GM21619 (cell line): Measurements from ENCODE around the gene GID4.
A peak's percentile ranks its signal among the peaks of the same experiment; 100 is the strongest.

Experiments
- ATAC-seq: cut with Tn5 transposase; IDR thresholded peaks from one replicate; pipeline ENCODE4 v1.9.1; 2021; ENCODE audit not compliant: unreplicated experiment

The GID4 gene

DNA sequence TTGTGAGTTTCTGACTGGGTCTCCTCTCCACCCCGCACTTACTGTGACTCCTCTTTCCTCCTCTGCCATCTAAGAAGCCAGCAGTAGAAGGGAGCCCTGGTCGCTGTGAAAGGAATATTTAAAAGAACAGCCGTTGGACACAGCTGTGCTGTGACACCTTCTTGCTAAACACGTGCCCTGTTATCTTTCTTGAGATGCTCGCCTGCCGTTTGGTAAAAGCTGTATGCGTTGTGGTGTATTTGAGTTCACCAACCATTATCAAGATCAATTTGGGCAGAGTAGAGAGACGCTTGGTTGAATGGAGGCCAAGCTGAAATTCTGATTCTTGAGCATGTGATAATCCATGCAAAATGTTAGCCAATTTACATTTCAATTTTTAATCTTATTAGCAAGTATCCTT lies 3.8 kb downstream of the GID4 start:
- ATAC-seq = no peak

GRCh38 chr17:18043491-18043890 lies 4.3 kb downstream of the GID4 start:
- no peak for ATAC-seq

GRCh38 chr17:18044609-18045008 lies 5.4 kb downstream of the GID4 start:
- ATAC-seq = no peak

DNA sequence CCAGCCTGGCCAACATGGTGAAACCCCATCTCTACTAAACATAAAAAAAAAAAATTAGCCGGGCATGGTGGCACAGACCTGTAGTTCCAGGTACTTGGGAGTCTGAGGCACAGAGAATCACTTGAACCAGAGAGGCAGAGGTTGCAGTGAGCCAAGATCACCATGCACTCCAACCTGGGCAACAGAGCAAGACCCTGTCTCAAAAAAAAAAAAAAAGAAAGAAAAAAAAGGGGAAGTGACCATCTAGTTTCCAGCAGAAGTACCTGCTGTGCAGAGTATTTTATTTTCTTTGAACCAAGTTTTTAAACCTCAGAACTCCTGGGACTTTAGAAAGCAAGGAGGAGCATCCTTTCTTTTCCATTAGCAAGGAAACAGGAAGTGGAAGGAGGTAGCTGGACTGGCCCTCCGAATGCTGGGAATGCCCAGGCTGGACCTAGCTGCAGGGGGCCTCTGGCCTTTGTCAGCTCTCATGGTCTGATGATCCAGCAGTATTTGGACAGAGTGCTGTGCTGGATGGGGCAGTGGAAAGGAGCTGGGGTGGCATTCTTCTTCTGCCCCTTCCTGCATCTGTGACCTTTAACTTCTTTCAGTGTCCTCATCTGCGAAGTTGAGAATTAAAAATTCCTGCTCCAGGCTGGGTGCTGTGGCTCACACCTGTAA lies 6.6 kb downstream of the GID4 start:
- ATAC-seq = no peak

- no peak for ATAC-seq
These were observed 16.4 kb downstream of the GID4 start for GRCh38 chr17:18055597-18055996.

GRCh38 chr17:18056214-18056613 lies 17.0 kb downstream of the GID4 start:
- ATAC-seq = no peak

DNA sequence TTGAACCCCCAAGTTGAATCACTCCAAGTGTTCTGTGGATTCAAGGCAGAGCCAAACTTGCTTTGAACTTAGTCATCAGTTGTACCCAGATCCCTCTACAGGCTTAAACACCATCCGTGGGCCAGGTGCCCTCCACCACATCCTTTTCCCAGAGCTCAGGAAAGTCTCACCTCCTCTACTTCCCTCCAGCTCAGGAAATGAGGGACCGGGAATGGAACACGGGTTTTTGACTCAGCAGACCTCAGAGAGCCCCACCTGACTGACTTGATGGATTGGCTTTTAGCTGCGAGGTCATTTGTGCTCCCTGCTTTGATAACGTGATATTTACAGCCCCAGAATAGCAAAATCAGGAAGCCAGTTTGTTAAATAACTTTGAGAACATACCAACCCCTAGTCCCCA lies 20.1 kb downstream of the GID4 start:
- ATAC-seq = no peak

GRCh38 chr17:18064053-18064452 lies 24.8 kb downstream of the GID4 start:
- ATAC-seq = no peak

DNA sequence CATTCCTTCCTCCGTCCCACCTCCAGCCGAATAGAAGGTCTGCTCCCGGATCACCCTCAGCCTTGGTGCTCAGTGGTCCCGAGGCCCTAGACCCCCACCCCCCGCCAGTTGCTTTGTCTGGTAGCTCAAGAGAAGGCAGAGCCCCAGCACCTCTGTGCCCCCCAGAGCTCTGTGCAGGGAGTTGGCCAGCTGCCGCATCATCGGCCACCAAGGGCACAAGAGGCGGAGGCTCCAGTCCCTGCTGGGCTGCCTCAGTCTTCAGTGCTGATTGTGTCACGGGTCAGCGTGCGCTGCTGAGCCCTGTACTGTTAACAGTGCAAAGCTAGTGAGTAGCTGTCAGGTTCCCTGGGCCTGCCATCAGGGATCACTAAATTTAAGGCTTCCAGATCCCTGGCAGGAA lies 26.3 kb downstream of the GID4 start:
- ATAC-seq = no peak

DNA sequence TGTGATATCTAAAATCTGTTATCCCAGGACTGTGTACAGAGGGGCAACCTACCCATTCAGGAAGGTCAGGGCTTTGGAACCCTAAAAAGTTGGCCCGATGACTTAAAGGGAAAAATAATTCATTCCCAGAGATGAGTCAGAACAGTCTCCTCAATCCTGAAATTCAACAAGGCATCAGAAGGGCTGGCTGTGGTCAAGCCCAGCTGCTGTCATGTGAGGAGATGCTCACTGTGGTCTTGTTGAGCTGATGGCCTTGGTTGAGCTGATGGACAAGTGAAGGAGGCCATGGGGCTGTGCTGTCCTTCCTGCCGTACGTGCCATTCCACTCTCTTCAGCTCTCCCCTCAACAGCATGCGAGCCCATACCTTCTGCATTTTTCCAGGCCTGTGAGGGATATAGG lies 27.7 kb downstream of the GID4 start:
- no peak for ATAC-seq

- no peak for ATAC-seq
These were observed 29.9 kb downstream of the GID4 start for GRCh38 chr17:18069101-18069500.

DNA sequence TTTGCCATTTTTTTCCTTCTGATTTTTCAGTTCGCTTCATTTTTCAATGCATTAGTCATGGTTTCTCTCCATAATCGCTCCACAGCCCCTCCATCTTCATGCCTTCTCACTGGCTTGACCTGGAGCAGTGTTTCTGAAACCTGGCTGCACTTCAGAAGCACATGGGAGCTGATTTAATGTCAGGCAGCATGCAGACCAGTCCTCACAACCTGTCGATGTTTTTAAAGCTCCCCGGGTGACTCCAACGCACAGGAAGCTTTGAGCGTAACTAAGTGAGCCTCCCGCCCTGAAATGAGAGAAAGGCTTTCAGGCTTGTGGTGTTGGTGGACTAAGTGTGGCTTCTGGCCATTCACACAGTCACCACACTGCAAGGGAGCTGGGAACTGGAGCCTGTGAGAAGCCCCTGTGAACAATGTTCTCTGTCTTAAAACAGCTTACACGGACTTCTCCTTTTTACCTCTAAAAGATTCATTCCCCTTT lies 31.7 kb downstream of the GID4 start:
- ATAC-seq = no peak

DNA sequence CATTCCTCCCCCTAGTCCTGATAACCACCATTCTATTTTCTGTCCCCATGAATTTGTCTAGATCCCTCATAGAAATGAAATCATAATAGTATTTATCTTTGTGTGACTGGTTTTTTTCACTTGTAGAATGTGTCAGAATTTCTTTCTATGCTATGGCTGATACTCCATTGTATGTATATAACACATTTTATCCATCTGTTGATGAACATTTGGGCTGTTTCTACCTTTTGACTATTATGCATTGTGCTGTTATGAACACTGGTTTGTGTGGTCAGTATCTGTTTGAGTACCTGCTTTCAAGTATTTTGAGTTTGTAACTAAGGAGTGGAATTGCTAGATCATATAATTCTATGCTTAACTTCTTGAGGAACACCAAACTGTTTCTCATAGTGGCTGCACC lies 32.5 kb downstream of the GID4 start:
- ATAC-seq = no peak

GRCh38 chr17:18074566-18075272 lies 35.5 kb downstream of the GID4 start:
- ATAC-seq = no peak

DNA sequence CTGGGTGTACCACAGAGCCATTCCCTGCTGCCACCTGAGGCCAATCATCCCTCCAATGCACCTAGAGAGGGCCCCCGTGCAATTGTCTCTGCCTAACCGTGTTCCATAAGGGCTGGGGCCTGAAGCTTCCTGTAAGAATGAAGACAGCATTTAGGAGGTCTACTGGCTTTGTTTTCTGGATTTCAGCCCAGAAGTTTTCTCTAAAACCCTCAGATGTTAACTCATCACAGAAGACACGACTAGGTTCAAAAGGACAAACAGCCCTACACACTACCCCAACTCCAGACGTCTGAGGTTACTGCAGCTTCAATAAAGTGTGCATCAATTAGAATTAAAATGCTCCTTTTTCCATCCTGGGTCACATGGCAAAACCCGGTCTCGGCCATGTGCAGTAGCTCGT lies 37.7 kb downstream of the GID4 start:
- ATAC-seq = no peak

DNA sequence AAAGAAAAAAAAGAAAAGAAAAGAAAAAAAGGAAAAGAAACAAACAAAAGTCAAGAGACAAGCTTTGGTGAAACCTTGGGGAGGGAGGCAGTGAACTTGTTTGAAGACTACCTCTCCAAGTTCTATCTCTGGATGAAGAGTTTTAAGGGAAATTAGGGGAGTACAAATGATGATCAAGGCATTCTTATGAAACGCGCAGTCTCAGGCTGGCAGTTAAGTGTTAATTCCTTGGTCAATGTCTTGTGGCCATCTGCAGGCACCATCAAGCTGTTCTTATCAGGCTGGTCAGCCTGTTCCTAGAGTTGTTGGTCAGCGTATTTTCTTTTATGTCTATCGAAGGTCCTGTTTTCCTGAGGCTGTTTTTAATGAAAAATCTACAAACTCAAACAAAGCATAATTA lies 40.3 kb downstream of the GID4 start:
- no peak for ATAC-seq

DNA sequence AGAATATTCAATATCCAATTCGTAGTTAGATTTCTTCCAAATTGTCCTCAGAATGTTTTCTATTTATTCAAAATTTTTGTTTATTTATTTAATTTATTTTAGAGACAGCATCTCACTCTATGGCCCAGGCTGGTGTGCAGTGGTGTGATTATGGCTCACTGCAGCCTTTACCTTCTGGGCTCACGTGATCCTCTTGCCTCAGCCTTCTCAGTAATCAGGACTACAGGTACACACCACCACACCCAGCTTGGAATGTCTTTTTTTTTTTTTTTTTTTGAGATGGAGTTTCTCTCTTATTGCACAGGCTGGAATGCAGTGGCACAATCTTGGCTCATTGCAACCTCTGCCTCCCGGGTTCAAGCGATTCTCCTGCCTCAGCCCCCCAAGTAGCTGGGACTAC lies 45.0 kb downstream of the GID4 start:
- no peak for ATAC-seq

DNA sequence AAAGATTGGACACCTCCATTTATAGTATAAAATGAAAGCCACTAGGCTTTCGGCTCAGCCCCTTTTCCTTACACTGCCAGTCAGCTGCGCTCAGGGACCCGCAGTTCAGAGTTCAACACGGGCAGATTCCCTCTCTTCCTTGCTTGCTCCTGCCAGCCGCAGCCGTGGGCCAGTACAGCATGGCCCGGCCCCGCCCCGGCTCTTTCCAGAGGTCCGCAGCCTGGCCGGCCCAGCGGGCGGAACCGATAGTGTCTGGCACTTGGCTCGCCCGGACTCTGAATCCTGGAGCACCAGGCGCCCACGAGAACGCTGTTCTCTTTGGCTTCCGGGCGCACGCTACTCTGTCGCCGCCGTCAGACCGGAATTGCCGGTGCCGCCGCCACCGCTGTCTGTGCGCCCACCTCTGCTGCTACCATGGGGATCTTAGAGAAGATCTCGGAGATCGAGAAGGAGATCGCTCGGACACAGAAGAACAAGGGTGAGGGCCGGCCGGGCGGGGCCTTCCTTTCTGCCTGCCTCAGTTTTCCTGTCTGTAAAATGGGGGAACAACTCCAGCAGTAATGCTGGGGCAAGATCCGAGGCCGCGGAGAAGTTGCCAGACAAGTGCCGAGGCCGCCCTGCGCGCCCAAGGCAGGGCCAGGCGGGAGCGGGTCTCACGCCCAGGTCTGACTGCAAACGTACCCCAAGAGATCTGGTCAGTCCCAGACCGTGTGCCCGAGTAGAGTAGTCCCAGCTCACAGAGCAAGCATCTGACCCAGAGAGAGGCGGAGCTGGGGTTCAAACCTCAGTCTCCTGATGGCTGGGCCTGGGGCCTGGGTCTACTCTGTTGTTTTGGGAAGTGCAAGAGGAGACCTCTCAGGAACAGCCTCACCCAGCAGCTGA lies 48.6 kb downstream of the GID4 start, which contains the start of gene DRG2:
TSS of gene DRG2 (plus strand) at position 339 of the 882 bp plus-strand sequence. CDS start at position 415, 76 bp downstream.
- peak; percentile 87 for ATAC-seq

DNA sequence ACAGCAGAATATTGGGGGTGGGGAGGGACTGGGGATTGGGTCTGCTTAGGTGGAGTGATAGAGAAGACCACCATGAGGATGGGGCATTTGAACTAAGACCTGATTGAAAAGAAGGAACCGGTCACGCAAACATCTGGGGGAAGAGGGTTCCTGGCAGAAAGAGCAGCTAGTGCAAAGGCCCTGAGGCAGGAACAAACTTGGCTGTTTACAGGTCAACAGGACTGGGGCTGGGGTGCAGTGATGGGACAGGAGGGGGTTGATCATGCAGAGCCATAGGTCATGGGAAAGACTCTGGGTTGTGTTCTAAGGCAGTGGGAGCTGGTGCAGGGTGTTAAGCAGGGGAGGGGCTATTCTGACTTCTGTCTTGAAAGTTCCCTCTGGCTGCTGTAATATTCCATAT lies 50.4 kb downstream of the GID4 start:
- ATAC-seq = no peak

DNA sequence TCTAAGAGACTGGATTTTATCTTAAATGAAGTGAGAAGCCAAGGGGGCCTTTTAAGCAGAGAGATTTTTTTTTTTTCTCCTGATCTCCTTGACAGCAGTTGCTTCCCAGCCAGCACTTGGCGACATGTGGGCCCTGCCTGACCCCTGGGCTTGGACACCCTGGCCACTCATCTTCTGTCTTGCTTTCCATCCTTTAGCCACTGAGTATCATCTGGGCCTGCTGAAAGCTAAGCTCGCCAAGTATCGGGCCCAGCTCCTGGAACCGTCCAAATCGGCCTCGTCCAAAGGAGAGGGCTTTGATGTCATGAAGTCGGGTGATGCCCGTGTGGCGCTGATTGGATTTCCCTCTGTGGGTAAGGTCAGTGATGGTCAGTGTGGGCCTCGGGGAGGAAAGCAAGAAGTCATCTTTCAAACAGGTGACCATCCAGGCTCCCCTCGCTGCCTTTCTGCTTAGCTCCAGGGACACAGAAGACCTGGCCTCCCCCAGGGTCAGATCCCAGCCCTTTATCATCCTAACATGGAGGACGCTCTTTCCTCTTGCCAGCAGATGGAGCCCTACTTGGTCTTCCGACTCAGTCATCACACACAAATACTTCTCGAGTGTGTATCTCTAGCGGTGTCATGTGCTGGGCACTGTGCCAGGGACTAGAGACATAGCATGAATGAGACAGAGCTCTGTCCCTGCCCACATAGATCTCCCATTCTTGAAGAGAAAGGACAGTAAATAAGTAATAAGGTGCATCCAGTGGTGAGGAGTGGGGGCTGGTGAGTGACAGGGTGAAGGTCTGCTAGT lies 54.6 kb downstream of the GID4 start:
- no peak for ATAC-seq

DNA sequence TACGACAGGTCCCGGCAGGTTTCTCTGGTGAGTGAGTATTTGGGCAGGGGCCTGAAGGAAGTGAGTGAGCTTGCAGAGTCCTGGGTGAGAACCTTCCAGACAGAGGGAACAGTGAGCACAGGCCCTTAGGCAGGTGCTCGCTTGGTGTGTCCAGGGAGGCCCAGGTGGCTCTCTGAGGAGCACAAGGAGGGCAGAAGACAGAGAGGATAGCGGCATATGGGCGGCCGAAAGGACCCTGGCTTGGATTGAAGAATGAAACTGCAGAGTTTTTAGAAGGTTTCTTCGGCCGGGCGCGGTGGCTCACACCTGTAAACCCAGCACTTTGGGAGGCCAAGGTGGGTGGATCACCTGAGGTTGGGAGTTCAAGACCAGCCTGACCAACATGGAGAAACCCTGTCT lies 55.2 kb downstream of the GID4 start:
- no peak for ATAC-seq
